GM18526 (cell line): ENCODE data around the gene PRKAR1B.

Experiments
- POLR2A ChIP-seq: IDR thresholded peaks from 3 replicates; pipeline ENCODE4 v1.6.1; 2011; ENCODE audit not compliant: insufficient read length; ENCODE audit errors: extremely low read depth

Gene PRKAR1B

DNA sequence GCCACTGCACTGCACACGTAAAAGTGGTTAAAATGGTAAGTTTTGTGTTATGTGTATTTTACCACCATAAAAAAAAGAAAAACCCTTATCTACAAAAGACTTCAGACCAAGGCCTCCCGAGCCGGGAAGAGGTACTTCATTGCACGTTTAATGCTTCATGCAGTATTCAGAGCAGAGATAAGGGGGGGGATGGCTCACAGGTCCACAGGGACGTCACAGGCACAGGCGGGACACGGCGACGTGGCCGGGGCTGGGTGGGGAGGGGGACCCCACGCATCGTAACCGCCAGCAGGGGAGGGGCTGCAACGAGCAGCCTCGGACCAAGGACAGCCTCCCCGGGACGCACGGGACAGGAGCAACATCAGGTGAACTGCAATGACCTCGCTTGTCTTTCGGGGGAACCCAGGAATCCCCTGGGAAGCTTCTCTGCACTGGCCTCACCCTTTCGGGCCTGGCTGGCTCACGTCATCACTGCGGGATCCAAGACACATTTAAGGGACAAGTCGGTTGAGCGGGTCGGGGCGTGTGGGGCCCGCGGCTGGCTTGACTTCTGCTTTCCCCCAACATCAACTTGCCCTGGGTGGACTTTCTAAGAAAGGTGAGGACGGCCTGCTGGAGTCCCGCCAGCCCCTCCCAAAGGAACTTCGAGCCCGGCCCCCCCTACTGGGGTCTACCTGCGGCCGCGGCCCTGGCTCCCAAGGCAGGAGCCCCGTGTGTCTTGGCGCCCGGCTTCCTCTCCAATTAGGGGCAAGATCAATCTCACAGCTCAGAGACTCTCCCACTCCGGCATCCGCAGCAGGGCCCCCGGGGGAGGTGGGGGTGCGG is 177.8 kb downstream of the PRKAR1B start:
- no peak for TF ChIP-seq POLR2A

DNA sequence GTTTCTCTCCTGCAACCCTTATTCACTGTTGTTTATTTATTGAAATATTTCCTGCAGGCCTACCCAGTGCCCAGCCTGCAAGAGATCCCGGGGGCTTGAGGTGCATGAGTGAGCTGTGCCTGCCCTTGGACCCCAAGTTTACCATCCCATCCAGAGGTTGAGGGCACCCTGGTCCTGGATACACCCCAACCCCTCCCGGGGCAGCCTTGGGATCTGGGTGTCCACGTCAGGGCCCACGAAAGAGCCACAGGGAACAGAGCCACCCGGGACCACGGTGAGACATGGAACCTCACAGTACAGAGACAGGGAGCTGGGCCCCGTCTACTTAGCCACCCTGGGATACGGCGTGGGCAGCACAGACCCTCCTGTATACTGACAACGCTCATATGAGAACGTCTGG is 178.7 kb downstream of the PRKAR1B start:
- TF ChIP-seq POLR2A, result no peak

DNA sequence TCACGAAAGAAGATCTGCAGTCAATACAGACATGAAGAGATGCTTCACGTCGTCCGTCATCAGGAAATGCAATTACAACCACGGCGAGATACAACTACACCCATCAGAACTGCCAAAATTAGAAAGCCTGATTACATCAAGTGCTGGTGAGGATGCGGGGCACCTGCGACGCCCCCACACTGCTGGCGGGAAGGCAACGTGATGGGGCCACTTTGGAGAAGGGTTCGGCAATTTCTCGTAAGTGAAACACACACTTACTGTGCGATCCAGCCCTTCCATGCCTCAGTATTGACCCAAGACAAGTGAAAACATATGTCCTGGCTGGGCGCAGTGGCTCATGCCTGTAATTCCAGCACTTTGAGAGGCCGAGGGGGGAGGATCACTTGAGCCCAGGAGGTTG is 181.6 kb downstream of the PRKAR1B start:
- TF ChIP-seq POLR2A, result no peak

DNA sequence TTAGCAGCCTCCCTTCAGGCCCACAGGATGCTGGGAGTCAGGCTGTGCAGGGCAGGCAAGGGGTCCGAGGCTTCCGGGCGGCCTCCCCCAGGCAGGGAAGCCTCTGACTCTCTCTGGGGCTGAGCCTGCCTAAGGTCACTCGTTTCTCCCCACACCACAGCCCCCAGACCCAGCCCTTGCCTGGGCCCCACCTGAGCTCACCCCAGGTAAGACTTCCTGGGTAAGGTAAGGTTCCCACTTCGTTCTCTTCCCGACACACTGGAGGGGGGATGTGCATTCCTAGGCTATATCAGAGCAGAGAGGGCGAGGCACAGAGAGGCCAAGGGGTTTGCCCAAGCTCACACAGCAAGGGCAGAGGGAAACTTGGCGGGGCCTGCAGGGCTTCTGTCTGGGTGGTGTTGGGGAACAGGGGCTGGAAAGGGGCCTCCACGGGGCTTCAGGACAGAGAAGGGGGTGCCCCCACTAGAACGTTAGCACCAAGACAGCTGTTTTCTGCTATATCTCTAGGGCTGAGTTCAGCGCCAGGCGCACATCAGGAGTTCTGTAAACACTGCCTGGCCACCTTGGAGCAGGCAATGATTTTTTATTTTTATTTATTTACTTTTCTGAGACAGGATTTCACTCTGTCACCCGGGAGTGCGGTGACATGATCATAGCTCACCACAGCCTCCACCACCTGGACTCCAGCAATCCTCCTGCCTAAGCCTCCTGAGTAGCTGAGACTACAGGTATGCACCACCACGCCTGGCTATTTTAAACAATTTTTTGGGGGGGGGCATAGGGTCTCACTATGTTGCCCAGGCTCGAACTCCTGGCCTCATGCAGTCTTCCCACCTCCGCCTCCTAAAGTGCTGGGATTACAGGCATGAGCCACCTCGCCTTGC is 182.5 kb downstream of the PRKAR1B start:
- no peak for TF ChIP-seq POLR2A

DNA sequence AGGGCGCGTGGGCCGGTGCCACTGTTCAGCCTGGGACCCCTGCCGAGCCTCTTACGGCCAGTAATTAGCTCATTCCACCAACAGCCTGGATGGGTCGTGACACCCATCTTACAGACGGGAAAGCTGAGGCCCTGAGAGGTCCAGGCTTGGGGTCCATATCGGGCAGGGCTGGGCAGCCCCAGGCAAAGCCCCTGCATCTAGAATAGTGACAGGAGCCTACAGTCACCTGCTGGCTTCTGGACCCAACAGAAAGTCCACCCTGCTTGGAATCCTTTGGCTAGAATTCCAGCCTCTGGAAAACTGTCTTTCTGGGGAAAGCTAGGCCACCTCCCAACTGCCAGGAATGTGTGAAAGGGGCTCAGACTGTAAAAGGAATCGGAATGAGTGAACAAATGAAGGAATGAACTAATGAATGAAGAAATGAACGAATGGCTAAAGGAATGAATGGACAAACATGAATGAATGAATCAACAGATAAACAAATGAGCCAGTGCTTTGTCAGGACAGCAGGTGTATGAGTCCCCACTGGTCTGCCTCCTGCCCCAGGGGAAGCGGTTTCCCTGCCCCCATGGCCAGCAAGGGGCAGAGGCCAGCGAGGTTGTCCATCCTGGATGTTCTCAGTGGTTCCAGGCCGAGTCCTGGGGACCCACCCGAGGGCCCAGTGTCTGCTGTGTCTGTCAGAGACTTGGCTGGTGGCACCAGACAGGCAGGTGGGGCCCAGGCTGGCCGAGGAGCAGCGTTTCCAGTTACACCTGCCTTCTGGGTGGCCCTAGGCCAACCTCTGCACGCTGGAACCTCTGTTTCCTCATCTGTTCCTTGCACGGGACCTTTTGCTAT is 183.4 kb downstream of the PRKAR1B start:
- no peak for TF ChIP-seq POLR2A

DNA sequence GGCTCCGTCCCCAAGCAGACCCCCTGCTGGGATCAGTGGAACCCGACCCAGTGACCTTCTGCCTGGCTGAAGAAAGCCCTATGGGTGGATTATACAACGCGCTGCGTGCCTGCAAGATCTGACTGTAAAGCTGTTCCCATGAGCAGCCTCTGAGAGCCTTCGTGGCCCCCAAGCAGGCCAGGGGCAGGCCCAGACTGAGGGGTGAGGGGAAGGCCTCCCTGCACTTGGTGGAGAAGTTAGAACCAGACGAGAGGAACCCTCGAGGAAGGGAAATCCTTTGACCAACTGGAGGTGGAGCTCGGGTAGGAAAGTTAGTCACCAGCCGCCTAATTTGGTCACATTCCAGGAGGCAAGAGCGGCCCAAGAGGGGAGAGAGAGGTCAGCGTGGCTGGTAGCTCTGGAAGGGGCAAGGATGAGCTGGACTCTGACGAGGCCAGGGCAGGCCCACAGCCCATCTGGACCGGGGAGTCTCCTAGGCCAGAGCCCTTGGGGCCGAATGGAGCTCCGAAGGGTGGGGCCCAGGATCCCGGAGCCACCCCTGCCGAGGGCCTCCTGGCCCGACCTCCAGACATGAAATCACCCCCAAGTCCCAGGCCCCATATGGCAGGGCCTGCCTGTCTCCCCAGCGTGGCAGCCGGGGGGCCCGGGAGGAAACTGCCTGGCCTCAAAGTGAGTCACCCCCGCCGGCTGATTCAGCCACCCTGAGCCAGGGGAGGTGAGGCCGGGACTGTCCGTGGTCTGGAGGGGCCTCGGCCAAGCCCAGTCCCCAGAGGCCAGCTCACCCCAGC is 184.2 kb downstream of the PRKAR1B start:
- no peak for TF ChIP-seq POLR2A

DNA sequence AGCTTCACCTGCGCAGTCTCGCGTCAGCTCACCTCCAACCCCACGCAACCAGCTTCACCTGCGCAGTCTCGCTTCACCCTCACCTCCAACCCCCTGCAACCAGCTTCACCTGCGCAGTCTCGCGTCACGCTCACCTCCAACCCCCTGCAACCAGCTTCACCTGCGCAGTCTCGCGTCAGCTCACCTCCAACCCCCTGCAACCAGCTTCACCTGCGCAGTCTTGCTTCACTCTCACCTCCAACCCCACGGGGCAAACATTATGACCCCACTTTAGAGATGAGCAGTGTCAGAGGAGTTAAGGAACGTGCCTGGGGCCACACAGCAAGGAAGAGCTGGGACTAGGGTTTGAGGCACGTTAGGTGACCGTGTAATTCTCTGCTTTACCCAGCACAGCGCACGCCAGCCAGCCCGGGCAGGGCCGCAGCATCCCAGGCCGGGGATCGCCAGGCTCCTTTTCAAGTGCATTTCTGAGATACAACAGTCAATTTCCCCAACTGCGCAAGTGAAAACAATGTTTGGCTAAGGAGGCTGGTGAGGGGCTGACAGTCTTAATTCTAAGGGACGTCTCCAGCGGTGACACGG is 184.9 kb downstream of the PRKAR1B start:
- no peak for TF ChIP-seq POLR2A

DNA sequence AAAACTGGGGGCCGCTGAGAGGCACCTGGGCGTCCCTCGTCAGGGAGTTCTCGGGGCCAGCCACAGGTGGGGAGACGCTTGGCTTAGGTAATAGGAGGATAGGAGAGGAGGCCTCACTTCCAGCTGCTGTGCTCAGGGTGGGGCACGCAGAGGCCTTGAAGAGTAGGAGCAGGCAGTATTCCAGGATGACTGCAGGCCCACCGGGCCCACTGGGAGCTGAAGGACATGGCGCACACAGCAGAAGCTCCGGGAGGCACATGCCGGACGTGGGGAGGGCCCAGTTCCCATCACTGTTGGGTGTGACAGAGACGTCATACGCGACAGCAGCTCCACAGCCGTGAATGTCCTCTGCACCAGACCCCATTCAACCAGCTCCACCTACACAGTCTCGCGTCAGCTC is 185.4 kb downstream of the PRKAR1B start:
- no peak for TF ChIP-seq POLR2A

DNA sequence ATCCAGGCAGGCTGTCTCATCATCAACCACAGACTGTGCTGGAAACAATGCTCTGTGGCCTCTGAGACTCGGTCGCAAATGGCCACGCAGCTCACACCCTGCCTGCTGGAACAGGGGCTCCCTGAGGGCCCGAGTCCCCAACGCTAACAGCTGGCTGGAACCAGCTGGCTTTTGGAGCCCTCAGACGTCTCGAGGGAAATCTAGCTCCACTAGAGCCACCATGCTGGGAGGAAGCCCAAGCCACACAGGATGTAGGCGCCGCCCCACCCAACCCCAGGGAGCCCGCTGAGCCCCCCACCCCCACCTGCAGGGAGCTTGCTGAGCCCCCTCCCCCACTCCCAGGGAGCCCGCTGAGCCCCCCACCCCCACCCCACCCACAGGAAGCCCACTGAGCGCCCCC is 186.1 kb downstream of the PRKAR1B start:
- no peak for TF ChIP-seq POLR2A

DNA sequence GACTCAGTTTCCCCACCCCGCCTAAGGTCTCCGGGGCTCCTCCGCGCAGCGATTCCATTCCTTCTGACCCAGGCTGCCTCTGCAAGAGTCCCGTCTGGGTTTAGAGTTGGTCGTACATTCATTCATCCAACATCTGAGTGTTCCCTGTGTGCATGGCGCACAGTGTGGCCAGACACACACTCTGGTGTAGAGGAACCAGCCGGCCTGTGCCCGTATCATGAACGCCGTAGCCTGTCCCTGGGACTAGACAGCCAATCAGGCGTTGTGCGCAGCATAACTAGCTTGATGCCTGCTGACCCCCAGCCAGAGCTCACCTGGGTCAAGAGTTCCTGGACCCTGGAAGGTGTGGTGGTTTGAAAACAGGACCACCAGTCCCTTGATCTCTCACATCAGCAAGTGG is 186.5 kb downstream of the PRKAR1B start:
- no peak for TF ChIP-seq POLR2A

DNA sequence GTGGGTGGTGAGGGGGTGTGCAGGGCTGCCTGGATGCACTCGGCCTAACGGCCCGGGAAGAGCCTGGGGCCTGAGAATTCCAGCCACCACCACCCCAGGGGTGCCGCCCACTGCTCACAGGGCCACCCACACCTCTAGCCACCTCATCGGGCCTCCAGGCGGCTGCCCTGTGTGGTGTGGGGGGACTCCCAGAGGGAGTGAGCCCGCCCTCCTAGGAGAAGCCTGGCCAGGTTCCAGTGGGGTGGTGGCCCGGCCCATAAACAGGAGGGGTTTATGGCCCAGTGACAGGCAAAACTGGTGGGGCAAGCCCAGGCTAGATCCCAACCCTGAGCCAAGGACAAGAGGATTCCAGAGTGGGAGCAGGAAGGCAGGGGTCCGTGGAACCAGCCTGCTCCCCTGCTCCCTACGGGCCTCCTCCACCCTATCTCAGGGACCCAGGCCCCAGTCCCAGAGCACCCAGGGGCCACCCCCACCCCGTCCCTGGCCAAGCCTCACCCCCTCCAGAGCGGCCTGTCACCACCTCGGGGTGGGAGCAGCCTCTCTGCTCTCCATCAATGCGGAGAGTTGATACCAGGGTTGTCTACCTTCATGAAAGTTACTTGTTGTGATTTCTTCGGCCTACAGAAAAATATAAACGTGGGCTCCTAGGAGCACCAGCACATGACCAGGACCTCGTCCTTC is 187.2 kb downstream of the PRKAR1B start:
- TF ChIP-seq POLR2A, result no peak

DNA sequence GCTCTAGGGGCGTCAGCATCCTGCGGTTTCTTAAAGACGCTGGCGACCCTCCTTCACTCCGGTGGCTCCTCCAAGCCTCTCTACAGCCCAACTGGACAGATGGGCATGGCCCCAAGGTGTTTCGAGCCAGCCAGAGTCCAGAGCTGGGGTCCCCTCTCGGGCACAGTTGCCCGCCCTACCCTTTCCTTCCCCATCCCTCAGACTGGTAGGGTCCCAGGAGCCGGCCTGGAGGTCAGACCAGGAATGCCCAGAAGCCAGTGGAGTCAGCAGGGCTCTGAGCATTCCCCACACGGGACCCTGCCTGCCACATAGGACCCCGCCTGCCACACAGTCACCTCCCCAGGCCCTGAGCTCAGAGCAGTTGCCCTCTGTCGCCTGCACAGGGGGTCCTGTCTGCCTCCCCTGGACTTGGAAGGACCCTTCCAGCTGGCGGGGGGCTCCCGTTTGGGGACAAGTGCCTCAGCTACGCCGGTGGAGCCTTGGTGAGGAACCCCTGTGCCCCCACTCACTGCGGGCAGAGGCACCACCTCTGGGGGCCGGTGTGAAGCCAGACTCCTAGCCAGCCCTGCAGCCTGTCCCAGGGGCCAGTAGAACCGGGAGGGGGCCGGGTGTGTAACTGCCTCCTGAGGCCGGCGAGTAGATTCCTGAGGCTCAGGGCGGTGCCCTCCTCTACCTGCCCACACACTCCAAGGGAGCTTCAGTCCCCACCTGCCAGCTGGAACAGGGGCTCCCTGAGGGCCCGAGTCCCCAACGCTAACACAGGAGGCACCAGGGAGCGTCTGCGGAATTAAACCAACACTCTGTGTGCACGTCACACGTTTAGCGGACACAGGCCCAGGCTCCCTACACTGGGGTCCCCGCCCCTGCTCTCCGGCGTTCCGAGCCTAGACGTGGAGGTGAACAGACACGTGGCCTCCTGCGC is 188.1 kb downstream of the PRKAR1B start:
- TF ChIP-seq POLR2A, result no peak

DNA sequence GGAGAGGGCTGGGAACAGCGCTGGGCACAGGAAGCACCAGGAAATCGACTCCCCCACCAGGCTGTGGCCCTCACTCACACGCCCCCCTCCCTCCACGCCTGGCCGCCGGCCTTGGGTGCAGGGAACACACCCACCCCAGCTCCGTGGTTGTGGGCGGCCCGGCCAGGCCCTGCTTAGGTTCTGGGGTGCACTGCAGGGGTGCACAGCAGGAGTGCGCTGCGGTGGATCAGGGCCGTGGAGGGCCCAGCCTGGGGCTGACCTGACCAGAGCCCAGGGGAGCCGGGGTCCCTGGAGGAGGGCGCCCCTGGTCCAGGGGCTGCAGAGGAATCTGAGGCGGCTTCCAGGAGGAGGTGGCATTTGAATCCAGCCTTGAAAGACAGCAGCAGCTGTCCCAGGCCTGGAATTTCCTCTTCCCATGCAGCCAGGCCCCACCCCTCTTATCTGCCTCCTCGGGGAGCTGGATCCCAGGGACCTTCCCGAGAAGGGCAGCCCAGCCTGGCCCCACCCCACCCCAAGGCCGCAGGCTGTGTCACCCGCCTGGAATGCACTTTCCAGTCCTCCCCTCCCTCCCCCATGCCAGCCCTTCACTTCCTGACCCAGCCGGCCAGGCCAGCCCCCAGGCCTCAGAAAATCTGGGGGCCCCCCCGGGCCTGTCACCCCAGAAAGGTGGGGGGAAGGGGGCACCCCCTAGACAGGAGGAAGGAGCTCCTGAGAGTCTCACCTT is 189.0 kb downstream of the PRKAR1B start:
- TF ChIP-seq POLR2A, result no peak
